ENCODE measurements around the gene ADGRL2. TPM values are rescaled to one million over a fixed set of nuclear protein-coding genes. Genes with fewer than 3 reads are reported as not detected.

Gene ADGRL2
- total RNA-seq, 2 donors from 2014 or later = not detected

DNA sequence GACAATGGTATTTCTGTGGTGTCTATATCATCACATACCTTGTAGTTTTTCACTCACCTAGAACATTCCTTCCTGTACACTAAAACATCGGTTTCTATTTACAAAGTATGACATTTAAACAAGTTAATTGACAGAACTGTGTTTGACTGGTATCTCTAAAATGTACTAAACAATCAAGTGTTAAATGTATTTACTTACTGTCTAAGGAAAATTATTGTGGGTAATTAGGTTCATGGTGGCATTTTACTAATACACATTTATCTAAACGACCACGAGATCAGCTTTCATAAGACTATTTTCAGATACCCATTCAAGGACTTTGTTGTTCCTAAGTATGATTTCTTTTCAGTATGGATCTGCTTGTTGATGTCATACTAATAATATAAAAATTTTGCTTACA lies 115.2 kb downstream of the ADGRL2 start:
- ATAC-seq (no peak), DNase-seq (no peak)
- Mint-ChIP-seq H3K27me3 (no peaks in the 10 kb centered on the region), H3K4me3 (no peak overlapping the region), H3K36me3 (ENCODE audit: low read depth) (no peaks in the 10 kb centered on the region), H3K4me1 (no peaks in the 10 kb centered on the region), H3K27ac (no peak overlapping the region)
- H3K9me3 ChIP-seq (ENCODE audit: control insufficient read depth, low read length, poor library complexity, severe bottlenecking) = no peaks in the 10 kb centered on the region

DNA sequence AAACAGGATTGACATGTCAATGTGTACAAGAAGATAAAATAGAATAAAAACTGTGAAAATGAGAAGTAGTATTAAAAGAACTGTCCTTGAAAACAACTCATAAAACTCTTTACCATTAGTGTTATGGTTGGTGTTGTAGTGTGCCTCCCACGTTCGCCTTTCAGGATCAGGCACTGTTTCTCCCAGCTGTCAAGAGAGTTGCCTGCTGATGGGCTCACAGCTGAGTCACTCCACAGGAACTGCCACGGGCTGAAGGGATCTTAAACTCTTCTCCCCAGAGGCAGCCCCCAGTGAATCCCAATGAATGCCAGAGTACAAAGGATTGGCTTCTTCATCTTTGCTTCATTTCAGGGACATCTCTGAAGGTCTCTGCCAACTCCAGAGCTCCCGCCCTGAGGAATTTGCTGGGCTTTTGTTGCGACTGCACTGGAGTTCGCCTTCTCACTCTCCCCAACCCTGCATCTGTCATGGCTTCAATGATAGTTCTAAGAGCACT lies 119.6 kb downstream of the ADGRL2 start:
- H3K27ac Mint-ChIP-seq = no peak overlapping the region

DNA sequence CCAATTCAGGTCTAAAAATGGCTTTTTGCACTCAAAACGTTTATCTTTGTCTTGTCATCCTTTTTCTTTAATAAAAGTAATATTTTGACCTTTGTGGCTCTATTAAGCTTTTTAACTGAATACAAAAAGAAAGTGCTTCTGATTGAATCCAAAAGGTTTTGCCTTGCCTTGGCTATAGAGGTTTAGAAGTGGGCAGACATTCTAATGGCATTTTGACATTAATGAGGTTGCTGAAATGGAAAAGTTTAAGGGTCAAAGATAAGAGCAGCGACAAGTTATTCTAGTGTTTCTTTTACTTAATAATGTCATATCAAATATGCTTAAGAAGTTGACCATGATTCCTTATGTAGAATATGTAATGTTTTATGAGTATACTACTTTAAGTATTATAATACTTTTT lies 120.2 kb downstream of the ADGRL2 start:
- Mint-ChIP-seq H3K27me3 (no peaks in the 10 kb centered on the region), H3K27ac (no peak overlapping the region)
- ATAC-seq = no peak

More for the DNA sequence above, 119.6 kb downstream of the ADGRL2 start:
- DNase-seq (no peak), ATAC-seq (no peak)
- H3K4me3 Mint-ChIP-seq = no peak overlapping the region
- H3K4me1 Mint-ChIP-seq = no peaks in the 10 kb centered on the region
- no peaks in the 10 kb centered on the region for H3K36me3 Mint-ChIP-seq (ENCODE audit: low read depth)
- no peaks in the 10 kb centered on the region for H3K27me3 Mint-ChIP-seq
- no peaks in the 10 kb centered on the region for H3K9me3 ChIP-seq (ENCODE audit: control insufficient read depth, low read length, poor library complexity, severe bottlenecking)

DNA sequence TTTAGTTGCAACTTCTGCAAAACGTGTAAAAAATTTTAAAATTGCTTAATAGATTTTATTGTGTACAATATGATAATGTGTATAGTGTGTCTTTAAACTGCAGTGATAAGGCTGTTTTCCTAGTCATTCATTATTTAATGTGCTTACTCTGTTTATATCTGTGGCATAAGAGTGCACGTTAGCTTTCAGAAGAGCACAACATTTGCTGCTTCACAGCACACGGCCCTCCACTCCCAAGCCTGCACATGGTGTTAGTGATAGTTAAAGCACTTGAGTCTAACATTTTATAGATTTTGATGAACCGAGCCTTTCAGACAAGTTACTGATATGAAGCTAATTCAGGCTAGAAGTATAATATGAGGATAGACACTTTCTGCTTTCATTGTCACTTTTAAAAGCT lies 120.6 kb downstream of the ADGRL2 start:
- ATAC-seq = no peak
- H3K4me3 Mint-ChIP-seq = no peak overlapping the region
- no peaks in the 10 kb centered on the region for H3K4me1 Mint-ChIP-seq
- H3K9me3 ChIP-seq (ENCODE audit: control insufficient read depth, low read length, poor library complexity, severe bottlenecking) = no peaks in the 10 kb centered on the region
- H3K27ac Mint-ChIP-seq = no peak overlapping the region
- no peaks in the 10 kb centered on the region for H3K36me3 Mint-ChIP-seq (ENCODE audit: low read depth)
- DNase-seq = no peak
- H3K27me3 Mint-ChIP-seq = no peaks in the 10 kb centered on the region

More for the DNA sequence above, 120.2 kb downstream of the ADGRL2 start:
- Mint-ChIP-seq H3K4me3 (no peak overlapping the region), H3K4me1 (no peaks in the 10 kb centered on the region), H3K36me3 (ENCODE audit: low read depth) (no peaks in the 10 kb centered on the region)
- no peaks in the 10 kb centered on the region for H3K9me3 ChIP-seq (ENCODE audit: control insufficient read depth, low read length, poor library complexity, severe bottlenecking)
- DNase-seq = no peak

- H3K4me1 Mint-ChIP-seq = no peaks in the 10 kb centered on the region
- H3K27ac Mint-ChIP-seq = no peak overlapping the region
- H3K36me3 Mint-ChIP-seq (ENCODE audit: low read depth) = no peaks in the 10 kb centered on the region
- DNase-seq = no peak
- no peaks in the 10 kb centered on the region for H3K27me3 Mint-ChIP-seq
- ATAC-seq = no peak
- H3K9me3 ChIP-seq (ENCODE audit: control insufficient read depth, low read length, poor library complexity, severe bottlenecking) = no peaks in the 10 kb centered on the region
- H3K4me3 Mint-ChIP-seq = no peak overlapping the region
Measured at GRCh38 chr1:81921851-81922462, 121.2 kb downstream of the ADGRL2 start.

- DNase-seq = no peak
- no peaks in the 10 kb centered on the region for H3K9me3 ChIP-seq (ENCODE audit: control insufficient read depth, low read length, poor library complexity, severe bottlenecking)
- no peaks in the 10 kb centered on the region for H3K4me1 Mint-ChIP-seq
- H3K4me3 Mint-ChIP-seq = no peak overlapping the region
- H3K36me3 Mint-ChIP-seq (ENCODE audit: low read depth) = no peaks in the 10 kb centered on the region
- no peak overlapping the region for H3K27ac Mint-ChIP-seq
- no peak for ATAC-seq
- no peaks in the 10 kb centered on the region for H3K27me3 Mint-ChIP-seq
Measured at GRCh38 chr1:81922955-81923354, 122.2 kb downstream of the ADGRL2 start.

DNA sequence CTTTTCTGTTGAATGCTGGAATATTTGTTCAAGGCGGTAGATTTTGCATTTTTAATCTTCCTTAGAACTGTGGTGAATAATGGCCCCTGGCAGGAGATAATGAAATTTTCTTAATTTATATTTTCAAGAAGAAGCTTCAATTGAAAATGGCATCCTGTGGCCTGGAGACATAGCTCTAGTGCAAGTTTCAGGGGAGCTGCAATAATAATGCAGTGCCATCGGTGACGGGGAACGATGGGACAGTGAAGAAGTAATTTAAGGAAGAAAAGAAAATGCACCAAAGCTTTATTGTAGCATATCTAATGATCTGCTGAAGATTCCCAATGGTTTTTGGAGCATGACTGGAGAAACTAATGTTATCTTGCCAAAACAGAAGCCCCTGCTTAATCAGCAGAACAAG lies 128.4 kb downstream of the ADGRL2 start:
- ATAC-seq = no peak
- Mint-ChIP-seq H3K27ac (no peak overlapping the region), H3K4me3 (no peak overlapping the region), H3K36me3 (ENCODE audit: low read depth) (no peaks in the 10 kb centered on the region), H3K4me1 (no peaks in the 10 kb centered on the region), H3K27me3 (no peaks in the 10 kb centered on the region)
- DNase-seq = no peak
- no peaks in the 10 kb centered on the region for H3K9me3 ChIP-seq (ENCODE audit: control insufficient read depth, low read length, poor library complexity, severe bottlenecking)

DNA sequence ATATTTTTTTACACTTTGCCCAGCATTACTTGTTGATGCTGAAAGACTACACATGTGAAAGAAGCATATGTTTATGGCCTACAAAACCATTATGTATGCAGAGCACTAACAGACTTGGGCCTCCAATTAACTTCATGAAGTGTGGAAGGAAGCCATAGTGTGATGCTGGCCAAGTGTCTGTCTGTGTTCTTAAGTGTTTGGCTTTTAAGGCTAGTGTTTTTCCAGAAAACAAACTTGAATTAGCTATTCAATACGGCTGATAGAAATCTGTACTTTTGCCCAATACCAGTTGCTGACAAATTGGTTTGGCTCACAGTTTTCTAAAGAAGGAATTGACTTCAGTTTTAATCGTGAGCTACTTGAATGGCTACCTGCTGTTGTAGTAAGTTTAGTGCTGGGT lies 136.1 kb downstream of the ADGRL2 start:
- Mint-ChIP-seq H3K4me3 (no peak overlapping the region), H3K4me1 (no peaks in the 10 kb centered on the region), H3K27me3 (no peaks in the 10 kb centered on the region), H3K36me3 (ENCODE audit: low read depth) (no peaks in the 10 kb centered on the region), H3K27ac (no peak overlapping the region)
- DNase-seq = no peak
- ATAC-seq = no peak
- no peaks in the 10 kb centered on the region for H3K9me3 ChIP-seq (ENCODE audit: control insufficient read depth, low read length, poor library complexity, severe bottlenecking)

DNA sequence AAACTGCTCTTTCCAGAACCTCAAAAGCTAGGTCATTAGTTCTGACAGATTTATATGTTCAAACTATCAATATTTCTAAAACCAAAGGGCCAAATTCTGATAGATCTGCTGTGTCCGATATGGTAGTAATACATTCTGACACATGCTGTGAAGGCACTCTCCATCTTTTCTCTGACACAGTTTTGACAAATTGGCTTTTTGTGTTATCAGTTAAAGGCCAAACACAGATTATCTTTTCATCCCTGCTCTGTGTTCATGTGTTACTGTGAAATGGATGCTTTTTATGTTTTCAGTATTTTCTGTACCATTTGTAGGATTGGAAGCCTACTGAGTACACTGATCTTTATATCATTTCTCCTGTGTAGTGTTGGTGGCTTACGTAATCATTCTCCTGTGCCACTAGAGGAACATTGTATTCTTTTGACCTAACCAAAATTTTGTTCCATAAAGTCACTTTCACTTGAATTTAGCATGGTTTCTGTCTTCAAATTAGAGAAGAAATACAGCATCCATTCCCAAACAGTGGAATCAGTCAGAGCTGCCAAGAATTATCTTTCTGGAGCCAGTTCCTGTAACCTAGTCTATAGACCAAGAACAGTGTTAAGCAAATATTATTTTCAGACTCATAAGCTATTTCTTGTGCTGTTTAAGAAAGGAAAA lies 137.2 kb downstream of the ADGRL2 start:
- DNase-seq (no peak), ATAC-seq (no peak)
- no peaks in the 10 kb centered on the region for H3K36me3 Mint-ChIP-seq (ENCODE audit: low read depth)
- no peaks in the 10 kb centered on the region for H3K27me3 Mint-ChIP-seq
- no peaks in the 10 kb centered on the region for H3K4me1 Mint-ChIP-seq
- no peak overlapping the region for H3K4me3 Mint-ChIP-seq
- no peak overlapping the region for H3K27ac Mint-ChIP-seq
- H3K9me3 ChIP-seq (ENCODE audit: control insufficient read depth, low read length, poor library complexity, severe bottlenecking) = no peaks in the 10 kb centered on the region

- Mint-ChIP-seq H3K4me1 (no peaks in the 10 kb centered on the region), H3K27me3 (no peaks in the 10 kb centered on the region), H3K36me3 (ENCODE audit: low read depth) (no peaks in the 10 kb centered on the region), H3K27ac (no peak overlapping the region), H3K4me3 (no peak overlapping the region)
- ATAC-seq (no peak), DNase-seq (no peak)
- H3K9me3 ChIP-seq (ENCODE audit: control insufficient read depth, low read length, poor library complexity, severe bottlenecking) = no peaks in the 10 kb centered on the region
Measured at GRCh38 chr1:81948495-81948894, 147.8 kb downstream of the ADGRL2 start.

DNA sequence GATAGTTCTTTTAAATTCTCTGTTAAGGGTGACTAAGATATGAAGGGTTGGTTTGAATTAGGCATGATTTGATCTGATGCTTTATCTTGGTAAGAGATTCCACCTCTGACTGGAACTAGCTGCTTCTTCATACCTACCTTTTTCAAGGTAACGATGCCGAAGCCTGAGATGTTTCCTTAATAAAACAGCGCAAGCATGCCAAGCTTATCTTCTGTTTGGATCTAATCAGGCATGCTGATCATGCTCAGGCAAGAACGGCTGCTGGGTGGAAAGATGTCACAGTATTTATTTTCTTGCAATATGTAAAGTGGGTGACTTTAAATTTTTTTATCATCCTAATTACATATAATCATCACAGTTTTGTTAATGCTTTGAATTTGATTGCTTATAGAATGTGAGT lies 148.7 kb downstream of the ADGRL2 start:
- H3K27ac Mint-ChIP-seq = no peak overlapping the region
- no peak overlapping the region for H3K4me3 Mint-ChIP-seq
- no peaks in the 10 kb centered on the region for H3K27me3 Mint-ChIP-seq
- H3K36me3 Mint-ChIP-seq (ENCODE audit: low read depth) = no peaks in the 10 kb centered on the region
- DNase-seq = no peak
- H3K9me3 ChIP-seq (ENCODE audit: control insufficient read depth, low read length, poor library complexity, severe bottlenecking) = no peaks in the 10 kb centered on the region
- no peak for ATAC-seq
- no peaks in the 10 kb centered on the region for H3K4me1 Mint-ChIP-seq

- no peak for ATAC-seq
Measured at GRCh38 chr1:81950037-81950436, 149.3 kb downstream of the ADGRL2 start.

DNA sequence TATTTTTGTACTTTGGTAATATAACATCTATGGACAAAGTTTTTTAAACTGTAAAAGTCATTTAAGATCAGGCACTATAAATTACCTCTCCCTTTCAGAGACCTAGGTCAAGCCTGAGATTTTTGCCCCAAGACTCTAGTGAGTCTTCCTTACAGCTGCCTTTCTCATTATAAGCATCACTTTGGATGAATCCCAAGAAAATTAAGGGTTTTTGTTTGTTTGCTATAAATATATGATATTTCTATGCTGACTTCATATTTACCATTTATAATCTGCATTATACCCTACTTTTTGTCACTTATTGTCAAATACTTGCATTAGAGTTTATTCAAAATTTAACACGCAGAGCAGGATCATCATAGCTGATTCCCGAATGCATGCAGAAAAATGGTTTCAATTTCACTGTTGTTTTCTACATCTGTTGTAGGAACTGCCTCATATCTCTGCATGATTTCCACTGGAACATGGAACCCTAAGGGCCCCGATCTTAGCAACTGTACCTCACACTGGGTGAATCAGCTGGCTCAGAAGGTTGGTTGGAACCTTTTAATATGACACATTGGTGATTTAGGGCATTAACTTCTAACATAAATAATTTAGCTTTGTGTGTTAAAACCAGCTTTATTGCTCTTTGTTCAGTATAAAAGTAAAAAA lies 150.0 kb downstream of the ADGRL2 start:
- H3K9me3 ChIP-seq (ENCODE audit: control insufficient read depth, low read length, poor library complexity, severe bottlenecking) = no peaks in the 10 kb centered on the region
- Mint-ChIP-seq H3K4me1 (no peaks in the 10 kb centered on the region), H3K36me3 (ENCODE audit: low read depth) (no peaks in the 10 kb centered on the region), H3K4me3 (no peak overlapping the region), H3K27ac (no peak overlapping the region), H3K27me3 (no peaks in the 10 kb centered on the region)
- ATAC-seq (no peak), DNase-seq (no peak)

More at GRCh38 chr1:81950037-81950436, 149.3 kb downstream of the ADGRL2 start:
- H3K9me3 ChIP-seq (ENCODE audit: control insufficient read depth, low read length, poor library complexity, severe bottlenecking) = no peaks in the 10 kb centered on the region
- Mint-ChIP-seq H3K4me1 (no peaks in the 10 kb centered on the region), H3K4me3 (no peak overlapping the region), H3K36me3 (ENCODE audit: low read depth) (no peaks in the 10 kb centered on the region), H3K27me3 (no peaks in the 10 kb centered on the region), H3K27ac (no peak overlapping the region)
- DNase-seq = no peak

All from T-helper 17 cell (primary cell).